Osteoblast (primary cell): ENCODE measurements around the gene MNT. TPM values are rescaled to one million over a fixed set of nuclear protein-coding genes. Genes with fewer than 3 reads are reported as not detected.

Source experiments
- DNase-seq: peaks from one replicate; pipeline ENCODE4 v3.0.0; 2011; ENCODE audit warnings: low spot score, mixed read lengths; ENCODE audit not compliant: insufficient read length; ENCODE audit errors: missing footprints
- H2AFZ ChIP-seq: 2 replicates; pipeline ENCODE4 v1.6.0; 2011; ENCODE audit warnings: mild to moderate bottlenecking, low read length
- H3K27ac ChIP-seq: 2 replicates; pipeline ENCODE4 v1.5.1; 2011; ENCODE audit warnings: mild to moderate bottlenecking, low read depth, low read length, moderate library complexity
- H3K27me3 ChIP-seq: 2 replicates; pipeline ENCODE4 v1.6.0; 2012; ENCODE audit warnings: mild to moderate bottlenecking, control low read depth, inconsistent platforms, low read length, moderate library complexity; ENCODE audit not compliant: insufficient read depth
- H3K36me3 ChIP-seq: 2 replicates; pipeline ENCODE4 v1.5.1; 2011; ENCODE audit warnings: mild to moderate bottlenecking, low read length, control low read depth, moderate library complexity; ENCODE audit not compliant: insufficient read depth
- H3K4me1 ChIP-seq: 2 replicates; pipeline ENCODE4 v1.5.1; 2011; ENCODE audit warnings: mild to moderate bottlenecking, low read length, control low read depth, moderate library complexity; ENCODE audit not compliant: insufficient read depth
- H3K4me2 ChIP-seq: 2 replicates; pipeline ENCODE4 v1.6.0; 2011; ENCODE audit warnings: mild to moderate bottlenecking, low read length; ENCODE audit not compliant: insufficient read depth
- H3K4me3 ChIP-seq: fragments of 200-600 bp; sonication (generic); 3 replicates; pipeline ENCODE4 v1.5.1; 2012; ENCODE audit warnings: mild to moderate bottlenecking, low read length, inconsistent platforms; ENCODE audit not compliant: insufficient read depth
- H3K79me2 ChIP-seq: 2 replicates; pipeline ENCODE4 v1.6.0; 2012; ENCODE audit warnings: mild to moderate bottlenecking, low read length, control low read depth, inconsistent platforms; ENCODE audit not compliant: insufficient read depth
- H3K9me3 ChIP-seq: 2 replicates; pipeline ENCODE4 v1.5.1; 2011; ENCODE audit warnings: low read depth, low read length, control low read depth
- H4K20me1 ChIP-seq: 2 replicates; pipeline ENCODE4 v1.6.0; 2012; ENCODE audit warnings: mild to moderate bottlenecking, low read length, control low read depth; ENCODE audit not compliant: insufficient read depth
- total RNA-seq: library from RNA; depleted of rRNA; stranded (reverse); fragments of >200 nt; gene quantifications from 2 replicates; pipeline ENCODE4 v1.2.3, GENCODE V29; 2012
- TF ChIP-seq, protein P1 (sequence below): IDR thresholded peaks from 2 replicates; pipeline ENCODE4 v1.5.1; 2011; ENCODE audit warnings: mild to moderate bottlenecking, low read depth, low read length, moderate library complexity; ENCODE audit errors: extremely low read depth

MNT gene
- total RNA-seq, 1 donor, result 12.3 TPM

DNA sequence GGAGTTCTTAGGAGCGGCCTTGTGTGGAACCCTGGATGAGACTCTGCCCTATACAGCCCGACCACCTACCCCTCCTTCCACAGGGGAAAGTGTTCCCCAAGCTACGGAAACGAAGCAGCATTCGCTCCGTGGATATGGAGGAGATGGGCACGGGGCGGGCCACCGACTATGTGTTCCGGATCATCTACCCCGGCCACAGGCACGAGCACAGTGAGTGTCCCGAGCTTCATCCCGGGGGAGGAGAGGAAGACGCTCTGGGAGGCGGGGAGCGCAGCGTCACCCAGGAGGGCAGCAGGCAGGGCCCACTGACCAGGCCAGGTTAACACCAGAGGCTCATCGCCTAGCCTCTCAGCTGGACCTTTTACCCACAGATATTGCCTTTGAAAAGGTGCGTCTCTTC is 35.7 kb downstream of the MNT start:
- no peaks in the 10 kb centered on the region for H3K79me2 ChIP-seq
- H2AFZ ChIP-seq, result no peak overlapping the region
- no peak overlapping the region for H3K4me3 ChIP-seq
- peak; percentile 56 for DNase-seq
- H3K27ac ChIP-seq, result no peak overlapping the region
- H4K20me1 ChIP-seq, result peaks cover 4% of the 10 kb centered on the region
- no peak overlapping the region for H3K4me2 ChIP-seq
- peaks cover 4% of the 10 kb centered on the region for H3K36me3 ChIP-seq
- no peaks in the 10 kb centered on the region for H3K9me3 ChIP-seq
- TF ChIP-seq, protein P1, sequence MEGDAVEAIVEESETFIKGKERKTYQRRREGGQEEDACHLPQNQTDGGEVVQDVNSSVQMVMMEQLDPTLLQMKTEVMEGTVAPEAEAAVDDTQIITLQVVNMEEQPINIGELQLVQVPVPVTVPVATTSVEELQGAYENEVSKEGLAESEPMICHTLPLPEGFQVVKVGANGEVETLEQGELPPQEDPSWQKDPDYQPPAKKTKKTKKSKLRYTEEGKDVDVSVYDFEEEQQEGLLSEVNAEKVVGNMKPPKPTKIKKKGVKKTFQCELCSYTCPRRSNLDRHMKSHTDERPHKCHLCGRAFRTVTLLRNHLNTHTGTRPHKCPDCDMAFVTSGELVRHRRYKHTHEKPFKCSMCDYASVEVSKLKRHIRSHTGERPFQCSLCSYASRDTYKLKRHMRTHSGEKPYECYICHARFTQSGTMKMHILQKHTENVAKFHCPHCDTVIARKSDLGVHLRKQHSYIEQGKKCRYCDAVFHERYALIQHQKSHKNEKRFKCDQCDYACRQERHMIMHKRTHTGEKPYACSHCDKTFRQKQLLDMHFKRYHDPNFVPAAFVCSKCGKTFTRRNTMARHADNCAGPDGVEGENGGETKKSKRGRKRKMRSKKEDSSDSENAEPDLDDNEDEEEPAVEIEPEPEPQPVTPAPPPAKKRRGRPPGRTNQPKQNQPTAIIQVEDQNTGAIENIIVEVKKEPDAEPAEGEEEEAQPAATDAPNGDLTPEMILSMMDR, result no peak
- H3K27me3 ChIP-seq, result no peaks in the 10 kb centered on the region
- no peaks in the 10 kb centered on the region for H3K4me1 ChIP-seq

DNA sequence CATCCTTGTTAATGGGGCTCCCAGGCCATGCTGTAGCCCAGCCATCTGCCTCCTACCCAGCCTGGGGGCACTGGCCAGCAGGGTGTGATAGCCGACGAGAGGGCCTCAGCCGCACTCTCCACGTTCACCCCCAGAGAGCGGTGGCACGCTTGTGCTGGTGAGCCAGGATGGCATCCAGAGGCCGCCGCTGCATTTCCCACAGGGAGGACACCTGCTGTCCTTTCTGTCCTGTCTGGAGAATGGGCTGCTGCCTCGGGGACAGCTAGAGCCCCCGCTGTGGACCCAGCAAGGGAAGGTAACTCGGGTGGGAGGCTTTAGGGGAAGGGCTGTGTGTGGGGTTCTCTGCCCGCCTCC is 36.1 kb downstream of the MNT start:
- no peaks in the 10 kb centered on the region for H3K27me3 ChIP-seq
- DNase-seq, result no peak
- no peak overlapping the region for H2AFZ ChIP-seq
- H3K4me2 ChIP-seq, result no peak overlapping the region
- peaks cover 4% of the 10 kb centered on the region for H3K36me3 ChIP-seq
- TF ChIP-seq, protein P1, result no peak
- H3K4me3 ChIP-seq, result no peak overlapping the region
- peaks cover 5% of the 10 kb centered on the region for H4K20me1 ChIP-seq
- H3K9me3 ChIP-seq, result no peaks in the 10 kb centered on the region
- no peaks in the 10 kb centered on the region for H3K79me2 ChIP-seq
- no peak overlapping the region for H3K27ac ChIP-seq
- H3K4me1 ChIP-seq, result peaks cover 1% of the 10 kb centered on the region

DNA sequence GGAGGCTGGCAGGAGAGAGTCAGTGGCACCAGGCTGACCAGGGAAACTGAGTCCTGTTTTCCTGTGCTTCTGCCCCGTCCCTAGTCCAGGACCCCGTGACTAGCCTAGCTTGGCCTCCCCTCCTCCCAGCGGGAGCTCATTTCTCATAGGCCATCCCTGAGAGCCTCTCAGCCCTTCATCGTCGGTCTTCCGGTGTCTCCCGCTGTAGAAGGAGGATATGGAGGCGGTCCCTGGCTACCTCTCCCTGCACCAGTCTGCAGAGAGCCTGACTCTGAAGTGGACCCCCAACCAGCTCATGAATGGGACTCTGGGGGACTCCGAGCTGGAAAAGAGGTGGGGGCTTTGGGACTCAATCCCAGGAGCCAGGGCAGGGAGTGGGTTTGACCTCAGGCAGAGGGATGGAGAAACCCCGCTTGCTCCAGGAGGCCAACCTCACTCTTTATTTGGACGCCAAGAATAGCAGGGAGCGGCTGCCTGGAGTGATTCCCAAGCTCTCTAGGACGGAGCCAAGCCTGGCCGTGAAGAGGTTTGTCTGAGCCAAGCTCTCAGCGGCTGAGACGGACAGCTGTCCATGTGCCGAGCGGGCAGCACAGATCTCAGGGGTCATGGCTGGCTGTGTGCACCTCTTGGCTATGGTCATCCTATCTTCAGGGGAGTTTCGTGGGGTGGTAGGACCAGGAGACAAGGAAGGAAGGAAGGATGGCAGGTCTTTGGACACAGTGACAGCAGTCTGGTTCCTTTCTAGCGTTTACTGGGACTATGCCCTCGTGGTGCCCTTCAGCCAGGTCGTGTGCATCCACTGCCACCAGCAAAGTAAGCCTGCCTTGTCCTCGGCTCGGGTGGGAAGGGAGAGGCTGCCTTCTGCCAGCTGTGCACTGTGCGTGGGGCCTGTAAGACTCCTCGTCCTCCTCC is 36.8 kb downstream of the MNT start:
- Histone ChIP-seq H3K4me2 (no peak overlapping the region), H3K4me3 (no peak overlapping the region), H3K79me2 (no peaks in the 10 kb centered on the region), H2AFZ (no peak overlapping the region), H3K27ac (no peak overlapping the region), H3K4me1 (peaks cover 8% of the 10 kb centered on the region), H3K9me3 (no peaks in the 10 kb centered on the region), H4K20me1 (peaks cover 11% of the 10 kb centered on the region), H3K36me3 (peaks cover 4% of the 10 kb centered on the region), H3K27me3 (no peaks in the 10 kb centered on the region)
- DNase-seq, result peak; percentile 76
- TF ChIP-seq, protein P1, result no peak

DNA sequence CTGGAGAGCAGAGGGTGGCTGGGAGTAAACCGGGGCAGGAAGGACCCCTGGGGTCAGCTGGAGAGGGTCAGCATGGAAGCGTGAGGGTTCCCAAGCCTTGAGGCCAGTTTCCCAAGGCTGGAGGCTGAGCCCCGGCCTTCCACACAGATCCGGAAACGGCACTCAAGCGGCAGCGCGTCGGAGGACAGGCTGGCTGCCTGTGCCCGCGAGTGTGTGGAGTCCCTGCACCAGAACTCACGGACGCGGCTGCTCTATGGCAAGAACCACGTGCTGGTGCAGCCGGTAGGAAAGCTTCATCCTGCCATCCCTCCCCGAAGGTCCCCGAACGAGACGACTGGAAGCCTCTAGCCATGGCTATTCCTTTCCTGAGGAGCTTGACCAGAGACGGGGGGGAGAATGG is 37.5 kb downstream of the MNT start:
- peaks cover 15% of the 10 kb centered on the region for H4K20me1 ChIP-seq

More for the DNA sequence above, 37.5 kb downstream of the MNT start:
- Histone ChIP-seq H2AFZ (no peak overlapping the region), H3K36me3 (peaks cover 4% of the 10 kb centered on the region), H3K27ac (no peak overlapping the region), H3K4me1 (peaks cover 10% of the 10 kb centered on the region), H3K9me3 (no peaks in the 10 kb centered on the region), H3K27me3 (no peaks in the 10 kb centered on the region), H3K4me2 (no peak overlapping the region), H3K79me2 (no peaks in the 10 kb centered on the region), H3K4me3 (no peak overlapping the region)
- TF ChIP-seq, protein P1, result no peak
- DNase-seq, result peak; percentile 30
